HL-60/S4 (cell line): Measurements from ENCODE around the gene ZSCAN16.

Experiments used
- in situ Hi-C: fragments of 300-500 bp; cut with MboI; formaldehyde crosslinking; loops from 2 replicates; pipeline ENCODE4 v1.14.3; 2022; ENCODE audit warnings: low sequenced_read_pairs

Gene ZSCAN16

DNA sequence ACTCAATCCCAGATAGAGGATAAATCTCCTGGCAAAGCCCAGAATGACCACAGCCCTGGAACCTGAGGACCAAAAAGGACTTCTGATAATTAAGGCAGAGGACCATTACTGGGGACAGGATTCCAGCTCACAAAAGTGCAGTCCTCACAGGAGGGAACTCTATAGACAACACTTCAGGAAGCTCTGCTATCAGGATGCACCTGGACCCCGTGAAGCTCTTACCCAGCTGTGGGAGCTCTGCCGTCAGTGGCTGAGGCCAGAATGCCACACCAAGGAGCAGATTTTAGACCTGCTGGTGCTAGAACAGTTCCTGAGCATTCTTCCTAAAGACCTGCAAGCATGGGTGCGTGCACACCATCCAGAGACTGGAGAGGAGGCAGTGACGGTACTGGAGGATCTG lies 992 bp downstream of the ZSCAN16 start:
- in situ Hi-C loops, result loop anchor here (25.0 kb wide), 1 partner anchor 237 kb away; no protein-coding TSS in a partner anchor

- in situ Hi-C loops, result loop anchor here (25.0 kb wide), 1 partner anchor 228 kb away; no protein-coding TSS in a partner anchor
Measured at GRCh38 chr6:28134015-28134414, 9.6 kb downstream of the ZSCAN16 start.

GRCh38 chr6:28134716-28135115 lies 10.3 kb downstream of the ZSCAN16 start:
- in situ Hi-C loops, result loop anchor here (25.0 kb wide), 1 partner anchor 228 kb away; no protein-coding TSS in a partner anchor

GRCh38 chr6:28135393-28135792 lies 11.0 kb downstream of the ZSCAN16 start:
- in situ Hi-C loops, result loop anchor here (25.0 kb wide), 1 partner anchor 227 kb away; no protein-coding TSS in a partner anchor

GRCh38 chr6:28136585-28137504 lies 12.4 kb downstream of the ZSCAN16 start:
- in situ Hi-C loops, result loop anchor here (25.0 kb wide), 1 partner anchor 225 kb away; no protein-coding TSS in a partner anchor

GRCh38 chr6:28137505-28137981 lies 13.1 kb downstream of the ZSCAN16 start:
- in situ Hi-C loops, result loop anchor here (25.0 kb wide), 1 partner anchor 225 kb away; no protein-coding TSS in a partner anchor

GRCh38 chr6:28139860-28140543 lies 15.6 kb downstream of the ZSCAN16 start:
- in situ Hi-C loops, result loop anchor here (25.0 kb wide), 1 partner anchor 222 kb away; no protein-coding TSS in a partner anchor

GRCh38 chr6:28140616-28141015 lies 16.2 kb downstream of the ZSCAN16 start:
- in situ Hi-C loops, result loop anchor here (25.0 kb wide), 1 partner anchor 222 kb away; no protein-coding TSS in a partner anchor

GRCh38 chr6:28141500-28142329 lies 17.3 kb downstream of the ZSCAN16 start, which contains the start of gene ZKSCAN8:
ZKSCAN8 (plus strand) TSS chr6:28141883; CDS start chr6:28148408, 6,525 bp downstream.
- in situ Hi-C loops, result loop anchor here (25.0 kb wide), 1 partner anchor 221 kb away; no protein-coding TSS in a partner anchor

DNA sequence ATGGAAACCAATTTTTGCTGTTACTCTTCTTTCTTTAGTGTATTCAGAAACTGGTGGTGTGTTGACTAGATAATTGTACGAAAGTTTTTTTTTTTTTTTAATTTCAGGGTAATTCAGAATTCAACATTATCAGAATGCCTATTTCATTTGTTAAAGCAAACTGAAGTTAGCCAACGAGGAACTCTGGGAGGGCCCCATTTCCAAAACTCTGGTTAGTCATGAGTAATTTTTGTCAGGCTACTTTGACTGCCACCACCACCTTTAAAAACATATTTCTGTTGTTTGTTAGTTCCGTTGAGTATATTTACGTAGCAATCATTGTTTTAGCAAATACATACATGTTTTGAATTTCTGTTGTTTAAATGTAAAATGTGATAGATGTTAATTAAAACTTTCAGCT lies 18.0 kb downstream of the ZSCAN16 start:
- in situ Hi-C loops, result loop anchor here (25.0 kb wide), 1 partner anchor 220 kb away; no protein-coding TSS in a partner anchor

- in situ Hi-C loops, result loop anchor here (25.0 kb wide), 1 partner anchor 217 kb away; no protein-coding TSS in a partner anchor
Measured at GRCh38 chr6:28145231-28145630, 20.8 kb downstream of the ZSCAN16 start.

DNA sequence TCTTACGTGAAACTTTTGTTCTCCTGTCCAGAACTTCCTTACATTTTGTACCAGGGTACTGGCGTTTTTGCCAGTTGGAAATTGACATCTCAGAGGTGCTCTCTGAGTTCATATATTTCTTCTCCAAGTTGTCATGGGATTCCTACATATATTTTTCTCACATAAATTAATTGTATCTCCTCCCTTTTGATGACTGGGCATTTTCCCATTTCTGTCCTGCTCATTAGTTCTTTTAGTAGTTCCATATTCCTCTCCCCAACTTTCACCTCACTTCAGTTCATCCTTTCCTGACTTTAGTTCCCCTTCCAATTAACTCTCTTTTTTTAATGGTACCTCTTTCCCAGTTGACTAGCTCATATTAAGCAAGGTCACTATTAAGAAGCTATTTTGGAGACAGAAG lies 28.1 kb downstream of the ZSCAN16 start:
- in situ Hi-C loops, result no loop called here

- in situ Hi-C loops, result no loop called here
Measured at GRCh38 chr6:28153546-28153945, 29.1 kb downstream of the ZSCAN16 start.

GRCh38 chr6:28154357-28154756 lies 29.9 kb downstream of the ZSCAN16 start:
- in situ Hi-C loops, result no loop called here

GRCh38 chr6:28158318-28158717 lies 33.9 kb downstream of the ZSCAN16 start:
- in situ Hi-C loops, result no loop called here

GRCh38 chr6:28159029-28159607 lies 34.7 kb downstream of the ZSCAN16 start:
- in situ Hi-C loops, result no loop called here

GRCh38 chr6:28160233-28160632 lies 35.8 kb downstream of the ZSCAN16 start:
- in situ Hi-C loops, result no loop called here

DNA sequence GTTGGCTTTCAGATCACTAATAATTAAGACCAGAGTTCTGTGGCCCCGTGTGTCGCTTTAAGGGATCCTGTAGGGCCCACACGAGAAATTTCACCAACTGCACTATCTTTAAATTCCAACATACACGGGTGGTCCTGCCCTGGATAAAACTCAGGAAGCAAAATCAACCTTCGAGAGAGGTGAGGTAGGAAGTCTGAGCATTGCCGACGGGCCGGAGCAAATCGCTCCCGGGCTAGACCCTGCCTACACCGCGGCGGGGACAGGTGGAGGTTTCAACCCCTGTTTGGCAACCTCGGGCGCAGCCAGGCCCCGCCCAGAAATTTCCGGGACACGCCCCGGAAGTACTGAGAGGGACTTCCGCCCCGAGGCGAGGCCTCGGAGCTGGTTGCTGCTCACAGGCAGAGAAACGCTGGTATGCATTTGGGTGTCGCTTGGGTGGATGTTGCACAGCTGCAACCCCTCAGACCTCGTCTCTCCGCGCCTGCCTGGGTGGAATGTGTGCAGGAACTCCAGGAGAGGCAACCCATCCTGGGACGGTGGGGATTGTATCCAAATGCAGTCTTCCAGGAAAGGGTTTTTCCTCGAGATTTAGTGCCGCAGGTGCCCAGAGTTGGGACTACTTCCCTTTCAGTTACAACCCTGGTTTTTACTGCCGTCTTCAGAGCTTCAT lies 37.1 kb downstream of the ZSCAN16 start:
- in situ Hi-C loops, result no loop called here

- in situ Hi-C loops, result no loop called here
Measured at GRCh38 chr6:28165563-28165962, 41.2 kb downstream of the ZSCAN16 start.
